ENCODE data around the gene PIK3R3.

PIK3R3 gene

DNA sequence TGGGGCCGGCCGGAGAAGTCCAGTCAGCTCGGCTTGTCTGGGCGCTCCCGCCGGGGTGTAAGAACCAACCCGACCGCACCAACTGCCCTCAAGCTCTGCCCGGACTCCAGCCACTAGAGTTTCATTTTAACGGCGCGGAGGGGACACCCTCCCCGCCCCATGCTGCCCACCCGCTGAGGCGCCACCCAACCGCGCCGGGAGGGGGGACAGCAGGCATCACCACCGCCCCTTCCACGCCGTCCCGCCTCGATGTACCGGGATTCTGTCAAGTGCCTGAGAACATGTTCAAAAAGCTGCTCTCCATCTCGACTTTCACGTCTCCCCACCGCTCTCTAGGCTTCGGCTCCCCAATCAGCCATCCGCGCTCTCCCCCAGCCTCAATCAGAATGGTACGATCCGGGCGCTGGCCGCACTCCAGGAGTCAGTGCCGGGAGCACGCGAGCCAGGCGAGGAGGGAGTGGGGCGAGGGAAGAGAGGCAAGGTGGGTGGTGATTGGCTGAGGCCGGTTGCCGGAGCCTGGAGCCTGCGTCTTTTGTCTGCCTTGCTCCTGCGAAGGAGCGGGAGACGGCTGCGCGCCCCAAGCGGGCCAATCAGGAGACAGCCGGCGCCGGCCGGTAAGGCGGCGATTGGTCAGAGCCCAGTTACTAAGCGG lies at the start of gene PIK3R3:
Gene PIK3R3 (minus strand): TSS at position 101 of the 652 bp plus-strand sequence. CDS start 677 bp downstream, outside the sequence.
- DNase-seq (ENCODE audit: low read depth): peak; percentile 91

DNA sequence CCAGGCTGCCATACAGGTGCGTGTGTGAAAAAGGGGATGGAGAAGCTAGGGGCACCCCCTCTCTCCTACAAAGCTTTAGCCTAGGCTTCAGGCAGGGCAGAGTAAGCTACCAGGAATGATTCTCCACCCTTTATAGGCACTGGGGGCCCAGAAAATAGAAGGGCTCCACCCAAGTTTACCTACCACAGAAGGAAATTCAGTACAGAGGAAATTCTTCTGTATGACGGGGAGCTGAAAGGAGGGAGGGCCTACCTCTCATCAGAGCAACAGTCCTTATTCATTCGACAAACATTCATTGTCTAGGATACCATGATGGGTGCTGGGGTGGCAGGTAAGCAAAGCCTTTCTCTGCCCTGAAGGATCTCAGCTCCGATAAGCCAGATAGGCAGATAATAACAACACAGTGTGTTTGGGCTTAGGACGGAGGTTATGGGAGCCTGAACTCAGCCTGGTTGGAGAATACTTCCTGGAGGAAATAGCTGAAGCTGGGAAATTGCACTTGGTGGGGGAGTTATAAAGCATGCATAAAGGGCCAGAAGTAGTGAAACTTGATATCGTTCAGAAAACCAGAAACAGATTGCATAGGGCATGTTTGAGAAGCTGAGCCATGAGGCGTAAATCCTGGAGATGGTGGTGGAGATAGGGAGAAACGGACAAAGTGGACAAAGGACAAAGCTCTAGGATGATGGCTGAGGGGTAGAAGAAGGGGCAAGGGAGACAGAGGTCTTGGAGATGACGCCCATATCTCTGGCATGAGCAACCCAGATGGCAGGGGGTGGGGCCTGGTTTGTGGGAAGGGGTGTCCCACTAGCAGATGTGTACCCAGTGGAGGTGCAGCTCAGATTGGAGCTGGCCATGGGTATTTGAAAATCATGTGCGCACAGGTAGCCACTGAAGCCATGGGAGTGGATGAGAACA lies 49.2 kb upstream of the PIK3R3 start:
- DNase-seq (ENCODE audit: low read depth): no peak

DNA sequence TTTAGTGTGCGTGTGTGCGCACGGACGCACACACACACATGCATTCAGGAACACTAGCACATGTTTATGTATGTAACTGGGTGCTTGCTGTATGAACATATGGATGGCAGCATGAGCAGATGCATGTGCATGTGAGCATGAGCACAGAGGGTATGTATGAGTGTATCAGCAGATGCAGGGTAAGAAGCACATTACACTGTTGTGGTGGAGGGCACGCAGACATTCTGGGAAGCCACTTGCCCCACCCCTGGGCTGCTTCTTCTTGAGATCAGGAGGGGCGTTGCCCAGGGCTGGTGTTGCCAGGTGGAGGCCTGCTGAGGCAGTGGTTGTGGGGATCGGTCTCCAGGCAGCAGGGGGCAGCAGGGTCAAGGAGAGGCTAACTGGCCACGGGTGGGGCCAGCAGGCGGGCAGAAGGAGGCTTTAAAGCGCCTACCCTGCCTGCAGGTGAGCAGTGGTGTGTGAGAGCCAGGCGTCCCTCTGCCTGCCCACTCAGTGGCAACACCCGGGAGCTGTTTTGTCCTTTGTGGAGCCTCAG lies 47.7 kb upstream of the PIK3R3 start:
- no peak for DNase-seq (ENCODE audit: low read depth)

DNA sequence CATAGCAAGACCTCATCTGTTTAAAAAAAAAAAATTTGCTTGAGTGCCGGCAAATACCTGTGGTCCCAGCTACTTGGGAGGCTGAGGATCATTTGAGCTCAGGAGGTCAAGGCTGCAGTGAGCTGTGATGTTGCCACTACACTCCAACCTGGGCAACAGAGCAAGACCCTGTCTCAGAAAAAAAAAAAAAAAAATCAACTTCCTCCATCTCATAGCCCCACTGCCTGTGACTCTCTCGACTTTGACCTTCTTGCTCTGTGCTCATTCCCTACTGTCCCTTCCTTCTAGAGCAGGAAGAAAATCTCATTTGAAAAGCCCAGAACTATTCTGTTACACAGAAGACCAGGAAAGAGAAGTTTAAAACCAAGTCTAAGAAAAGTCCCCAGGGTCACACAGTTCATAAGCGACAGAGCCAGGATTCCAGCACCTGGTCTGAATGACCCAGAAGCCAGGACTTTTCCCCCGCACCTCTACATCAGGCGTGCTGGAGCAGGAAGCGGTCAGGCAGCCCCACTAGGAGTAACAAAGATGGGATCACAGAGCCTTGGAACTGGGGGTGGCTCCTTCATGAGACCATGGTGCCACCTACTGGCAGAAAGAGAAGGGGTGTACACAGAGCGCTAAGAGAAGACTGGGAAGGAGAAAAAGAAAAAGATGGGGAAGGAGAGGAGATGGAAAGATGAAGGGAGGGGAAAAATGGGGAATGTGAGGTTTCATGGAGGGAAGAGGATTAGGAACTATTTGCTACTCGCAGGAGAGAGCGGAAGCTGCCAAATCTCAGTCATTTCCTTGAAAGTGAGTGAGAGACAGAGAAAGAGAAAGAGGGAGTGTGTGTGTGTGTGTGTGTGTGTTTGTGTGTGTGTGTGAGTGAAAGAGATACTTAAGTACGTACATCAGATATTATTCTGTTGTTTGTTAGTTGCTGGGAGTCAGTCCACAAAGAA lies 47.0 kb upstream of the PIK3R3 start:
- DNase-seq (ENCODE audit: low read depth): peak; percentile 63

DNA sequence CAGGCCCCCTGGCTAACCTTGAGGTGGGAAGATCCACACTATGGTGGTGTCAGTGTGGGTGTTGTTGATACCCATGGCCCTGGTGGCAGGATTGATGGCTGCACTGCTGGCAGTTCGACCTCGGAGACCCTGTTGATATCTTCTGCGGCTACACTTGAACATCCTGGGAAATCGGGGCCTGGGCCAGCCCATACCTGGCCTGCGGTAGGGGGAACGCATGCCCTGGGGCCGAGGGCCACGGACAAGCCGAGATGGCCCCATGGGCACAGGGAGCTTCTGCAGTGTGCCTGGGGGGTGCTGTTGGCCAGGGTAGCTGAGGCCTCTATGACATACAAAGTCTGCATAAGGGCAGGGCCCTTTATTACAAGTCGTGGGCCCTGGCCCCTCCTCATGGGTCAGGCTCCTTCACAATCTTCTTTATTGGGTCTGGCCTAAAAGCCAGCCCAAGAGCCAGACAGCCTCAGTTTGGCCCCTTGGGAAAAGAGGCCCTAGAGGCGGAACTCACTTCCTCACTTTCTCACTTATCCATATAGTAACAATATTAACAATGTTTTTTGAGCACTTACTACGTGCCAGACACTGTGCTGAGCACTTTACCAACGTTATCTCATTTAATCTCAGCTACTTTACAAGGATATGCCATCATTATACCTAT lies 43.9 kb upstream of the PIK3R3 start, which contains the start of gene P3R3URF:
Gene P3R3URF (minus strand): TSS at position 278 of the 655 bp plus-strand sequence. CDS start 17 bp downstream, at position 261.
- DNase-seq (ENCODE audit: low read depth): no peak

DNA sequence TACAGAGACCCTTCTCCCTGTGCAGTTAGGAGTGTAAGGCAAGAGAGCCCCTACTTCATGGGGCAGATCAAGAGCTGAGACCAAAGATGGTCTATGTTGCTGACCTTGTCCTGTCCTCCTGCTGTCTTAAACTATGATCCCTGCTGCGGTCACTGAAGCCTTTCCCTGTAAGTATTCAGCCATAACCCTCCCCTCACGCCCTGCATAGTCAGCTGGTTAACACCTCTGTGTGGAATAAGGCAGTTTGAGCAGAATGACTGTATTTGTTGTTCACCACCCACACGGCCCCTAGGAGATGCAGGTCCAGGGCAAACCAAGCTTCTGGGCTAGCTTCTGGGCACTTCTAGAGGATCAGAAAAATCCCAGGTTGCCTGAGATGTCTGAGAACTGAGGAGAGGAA lies 42.8 kb upstream of the PIK3R3 start:
- DNase-seq (ENCODE audit: low read depth): no peak

DNA sequence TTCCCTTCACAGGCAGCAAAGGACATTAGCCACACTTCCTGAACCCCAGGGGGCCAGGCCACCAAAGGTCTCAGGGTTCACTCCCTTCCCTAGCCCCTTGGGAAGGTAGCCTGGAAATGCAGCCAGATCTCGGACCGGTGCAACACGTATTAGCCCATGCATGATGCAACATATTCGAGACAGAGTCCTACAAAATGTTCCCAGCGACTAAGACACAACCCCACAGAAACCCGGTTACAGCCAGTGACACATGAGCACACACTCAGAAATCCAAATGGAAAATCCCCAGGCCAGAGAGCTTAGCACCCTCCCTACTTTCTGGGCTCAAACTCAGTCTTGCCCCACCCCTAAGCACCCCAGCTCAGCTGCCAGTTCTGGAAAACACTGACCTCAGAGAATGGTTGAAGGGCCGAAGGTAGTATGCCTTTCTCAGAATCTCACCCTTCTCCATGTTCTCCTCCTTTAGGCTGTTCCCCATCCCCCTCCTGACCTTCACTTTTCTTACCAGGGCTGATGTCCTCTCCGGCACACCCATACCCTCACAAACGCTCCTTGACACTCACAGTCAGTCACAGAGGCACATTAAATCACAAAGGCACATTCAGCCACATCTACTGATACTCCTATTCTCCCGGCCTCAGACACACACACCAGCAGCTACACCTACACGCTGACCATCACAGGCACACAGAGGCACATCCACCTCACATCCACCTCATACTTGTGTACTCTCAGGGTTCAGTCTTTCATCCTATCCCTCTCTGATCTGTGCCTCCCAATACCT lies 42.2 kb upstream of the PIK3R3 start, which contains the start of gene TSPAN1:
Gene TSPAN1 (plus strand): TSS at position 640 of the 784 bp plus-strand sequence. CDS start 6,021 bp downstream, outside the sequence.
- no peak for DNase-seq (ENCODE audit: low read depth)

DNA sequence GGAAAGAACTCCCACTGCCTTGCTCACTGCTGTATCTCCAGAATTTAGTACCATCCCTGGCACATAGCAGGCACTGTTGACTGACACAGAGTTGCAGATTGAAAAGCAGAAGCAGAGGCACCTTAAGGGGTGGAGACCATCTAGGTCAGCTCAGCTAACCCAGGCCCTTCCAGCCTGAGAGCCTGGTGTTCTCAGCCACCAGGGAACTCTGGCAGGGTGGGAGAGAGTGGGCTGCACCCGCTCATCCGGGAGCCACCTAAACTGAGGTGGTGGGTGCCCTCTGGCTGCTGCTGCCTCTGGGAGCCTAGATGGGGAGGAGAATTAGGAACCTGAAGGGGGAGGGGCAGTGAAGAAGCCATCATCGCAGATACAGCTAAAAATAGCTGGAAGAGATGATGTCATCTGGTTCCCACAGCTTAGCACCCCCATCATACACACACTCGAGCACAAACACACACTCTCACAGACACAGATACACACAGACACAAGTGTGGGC lies 41.0 kb upstream of the PIK3R3 start:
- no peak for DNase-seq (ENCODE audit: low read depth)

DNA sequence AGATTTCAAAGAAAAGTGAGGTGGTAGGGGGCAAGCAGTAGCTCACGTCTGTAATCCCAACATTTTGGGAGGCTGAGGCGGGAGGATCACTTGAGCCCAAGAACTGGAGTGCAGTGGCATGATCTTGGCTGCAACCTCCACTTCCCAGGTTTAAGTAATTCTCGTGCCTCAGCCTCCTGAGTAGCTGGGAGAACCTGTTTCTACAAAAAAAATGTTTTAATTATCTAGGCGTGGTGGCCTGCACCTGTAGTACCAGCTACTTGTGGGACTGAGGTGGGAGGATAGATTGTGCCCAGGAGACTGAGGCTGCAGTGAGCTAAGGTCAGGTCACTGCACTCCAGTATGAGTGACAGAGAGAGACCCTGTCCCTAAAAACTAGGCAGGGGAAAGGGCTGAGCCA lies 39.9 kb upstream of the PIK3R3 start:
- DNase-seq (ENCODE audit: low read depth): no peak

DNA sequence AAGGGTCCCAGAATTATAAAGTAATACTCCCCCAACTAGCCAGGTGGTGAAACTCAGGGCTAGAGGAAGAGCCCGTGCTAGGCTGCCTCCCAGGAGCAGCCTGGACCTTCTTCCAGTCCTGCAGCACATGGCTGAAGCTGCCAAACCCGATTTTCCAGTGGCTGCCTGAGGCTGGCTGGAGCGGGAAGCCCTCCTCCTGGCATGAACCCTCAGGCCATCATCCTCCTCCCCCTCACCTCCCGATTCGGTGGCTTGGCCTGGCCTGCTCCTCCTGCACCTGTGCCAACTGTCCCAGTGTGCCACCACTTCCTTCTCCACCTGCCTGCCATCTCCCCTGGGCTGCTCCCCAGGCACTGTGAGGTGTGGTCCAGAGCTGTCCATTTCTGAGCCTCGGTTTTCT lies 39.4 kb upstream of the PIK3R3 start:
- DNase-seq (ENCODE audit: low read depth): no peak

DNA sequence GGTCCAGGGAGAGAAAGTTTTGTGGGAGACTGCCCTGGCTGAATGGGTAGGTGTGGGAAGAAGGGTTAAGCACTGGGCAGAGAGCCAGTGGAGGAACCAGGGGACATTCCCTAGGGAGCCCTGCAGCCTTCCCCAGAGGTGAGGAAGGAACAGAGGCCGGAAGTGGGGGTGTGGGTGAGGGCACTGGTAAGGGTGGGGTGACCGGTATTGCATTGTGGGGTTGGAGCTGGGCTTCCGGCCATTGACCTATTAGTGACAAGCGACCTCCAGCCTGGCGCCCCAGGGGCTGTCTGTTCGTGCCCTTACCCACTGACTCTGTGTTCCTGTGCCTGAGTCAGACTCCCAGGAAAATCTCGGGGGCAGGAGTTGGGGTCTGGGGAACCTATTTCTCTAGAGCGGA lies 38.9 kb upstream of the PIK3R3 start:
- DNase-seq (ENCODE audit: low read depth): no peak

DNA sequence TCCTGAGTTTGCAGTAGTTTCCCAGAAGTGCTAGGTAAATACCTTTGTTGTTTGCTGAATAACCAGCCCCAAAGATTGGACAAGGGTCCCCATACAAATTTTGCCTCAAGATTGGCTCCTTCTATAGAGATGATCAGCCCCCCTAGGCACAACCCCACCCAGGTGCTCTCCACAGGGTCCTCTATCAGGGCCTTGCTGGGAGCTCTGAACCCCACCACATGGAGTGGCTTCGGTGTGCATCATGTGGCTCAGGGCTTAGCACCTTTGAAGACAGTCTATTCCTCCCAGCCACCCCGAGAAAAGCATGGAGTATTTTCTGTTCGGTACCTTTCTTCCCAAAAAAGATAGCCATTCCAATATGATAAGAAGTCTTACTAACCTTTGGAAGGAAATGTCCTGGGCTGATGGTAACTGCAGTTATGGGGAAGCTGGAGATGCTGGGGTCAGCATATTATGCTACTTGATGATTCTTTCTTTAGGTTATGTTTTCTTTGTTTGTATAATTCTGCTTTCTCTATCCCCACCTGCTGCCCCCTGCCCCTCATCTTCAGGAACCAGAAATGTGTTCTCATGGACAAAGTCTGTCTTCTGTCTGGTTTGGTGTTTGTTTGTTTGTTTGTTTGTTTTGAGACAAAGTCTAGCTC lies 37.5 kb upstream of the PIK3R3 start:
- DNase-seq (ENCODE audit: low read depth): no peak

DNA sequence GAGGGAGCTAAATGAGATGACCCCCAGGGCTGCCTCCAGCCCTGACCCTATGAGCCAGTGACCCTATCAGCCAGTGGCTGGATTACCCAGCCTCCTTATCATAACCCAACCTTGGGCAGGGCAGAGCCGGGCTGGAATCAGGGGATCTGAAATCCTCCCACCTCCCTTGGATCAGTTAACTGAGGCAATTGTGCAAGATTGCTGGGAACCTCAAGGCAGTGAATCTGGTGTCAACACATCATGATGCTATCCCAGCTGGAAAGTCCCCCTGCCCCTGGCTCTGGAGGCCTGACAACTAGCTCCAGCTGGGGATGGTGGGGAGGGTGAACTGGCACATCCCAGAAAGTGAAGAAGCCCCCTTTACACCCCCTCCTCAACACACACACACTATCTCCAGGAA lies 36.0 kb upstream of the PIK3R3 start:
- no peak for DNase-seq (ENCODE audit: low read depth)

DNA sequence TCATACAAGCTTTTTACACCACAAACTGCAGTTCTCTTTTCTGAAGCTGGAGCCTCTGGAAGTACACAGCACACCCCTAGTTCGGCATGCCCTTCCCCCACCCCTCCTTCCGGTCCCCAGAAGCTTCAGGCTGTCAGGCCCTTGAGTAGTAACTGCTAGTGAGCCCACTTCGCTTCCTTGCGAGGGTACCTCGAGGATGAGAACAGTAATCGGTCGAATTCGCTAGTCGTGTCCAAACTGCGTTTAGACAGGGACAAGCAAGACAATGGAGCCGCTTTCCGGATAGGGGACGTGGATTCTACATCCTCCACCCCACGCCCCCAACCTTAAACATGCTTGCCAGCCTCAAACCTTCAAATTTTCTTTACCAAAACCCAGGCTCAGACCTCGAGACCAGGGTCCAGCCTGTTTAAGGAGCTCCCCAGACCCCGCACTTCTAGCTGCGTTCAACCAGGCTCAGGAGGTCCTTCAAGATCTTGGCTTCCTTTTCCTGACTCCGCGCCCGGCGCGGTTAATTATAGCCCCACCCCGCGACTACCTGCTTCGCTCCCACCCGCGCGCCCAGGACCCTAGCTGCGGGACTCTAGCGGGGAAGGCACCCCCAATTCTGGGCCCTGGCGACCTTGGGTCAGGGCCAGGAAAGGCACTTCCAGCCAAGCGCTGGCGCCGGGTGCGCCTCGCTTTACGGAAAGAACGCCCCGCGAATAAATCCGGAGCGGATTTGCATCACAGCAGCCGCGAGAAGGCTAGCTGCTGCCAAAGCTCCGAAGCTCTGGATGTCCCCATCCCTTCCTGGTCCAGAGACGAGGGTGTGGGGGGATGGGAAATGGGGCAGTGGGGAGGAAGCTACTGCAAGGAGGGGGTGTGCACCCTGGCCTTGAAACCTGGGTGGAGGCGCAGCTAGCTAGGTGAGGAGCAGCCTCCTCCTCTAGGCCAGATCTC lies 34.4 kb upstream of the PIK3R3 start:
- no peak for DNase-seq (ENCODE audit: low read depth)

DNA sequence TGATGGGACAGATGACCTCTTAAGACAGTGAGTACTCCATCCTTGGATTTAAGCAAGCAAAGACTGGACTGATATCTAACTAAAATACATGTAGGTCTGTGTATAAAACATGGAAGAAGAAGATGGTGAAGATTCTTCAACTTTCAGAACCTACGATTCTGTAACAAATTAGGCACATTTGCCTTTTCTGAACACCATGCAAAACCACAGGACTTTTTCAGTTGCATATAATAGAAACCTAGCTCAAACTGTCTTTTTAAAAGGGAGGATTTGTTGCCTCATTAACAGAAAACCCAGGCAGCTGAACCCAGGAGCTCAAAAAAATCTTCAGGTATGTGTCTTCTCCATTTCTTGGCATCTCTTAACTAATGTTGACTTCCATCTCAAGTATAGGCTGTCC lies 27.8 kb upstream of the PIK3R3 start:
- DNase-seq (ENCODE audit: low read depth): no peak

DNA sequence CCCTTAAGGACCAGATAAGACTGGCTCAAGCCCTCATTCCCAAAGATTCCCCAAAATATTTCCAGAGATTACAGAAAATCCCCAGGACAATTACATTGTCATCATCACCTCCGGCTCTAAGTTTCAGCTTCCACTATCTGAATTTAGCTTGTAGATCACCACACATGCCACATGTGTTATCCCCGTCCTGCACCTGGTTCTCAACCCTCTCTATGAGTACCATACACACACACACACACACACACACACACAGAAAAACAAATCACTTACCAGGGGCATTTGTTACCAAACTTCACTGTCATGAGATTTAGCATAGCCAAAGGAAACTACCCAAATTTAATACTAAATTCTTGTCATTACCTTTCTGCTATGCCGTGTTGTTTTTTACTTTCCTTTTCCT lies 27.1 kb upstream of the PIK3R3 start:
- DNase-seq (ENCODE audit: low read depth): no peak

DNA sequence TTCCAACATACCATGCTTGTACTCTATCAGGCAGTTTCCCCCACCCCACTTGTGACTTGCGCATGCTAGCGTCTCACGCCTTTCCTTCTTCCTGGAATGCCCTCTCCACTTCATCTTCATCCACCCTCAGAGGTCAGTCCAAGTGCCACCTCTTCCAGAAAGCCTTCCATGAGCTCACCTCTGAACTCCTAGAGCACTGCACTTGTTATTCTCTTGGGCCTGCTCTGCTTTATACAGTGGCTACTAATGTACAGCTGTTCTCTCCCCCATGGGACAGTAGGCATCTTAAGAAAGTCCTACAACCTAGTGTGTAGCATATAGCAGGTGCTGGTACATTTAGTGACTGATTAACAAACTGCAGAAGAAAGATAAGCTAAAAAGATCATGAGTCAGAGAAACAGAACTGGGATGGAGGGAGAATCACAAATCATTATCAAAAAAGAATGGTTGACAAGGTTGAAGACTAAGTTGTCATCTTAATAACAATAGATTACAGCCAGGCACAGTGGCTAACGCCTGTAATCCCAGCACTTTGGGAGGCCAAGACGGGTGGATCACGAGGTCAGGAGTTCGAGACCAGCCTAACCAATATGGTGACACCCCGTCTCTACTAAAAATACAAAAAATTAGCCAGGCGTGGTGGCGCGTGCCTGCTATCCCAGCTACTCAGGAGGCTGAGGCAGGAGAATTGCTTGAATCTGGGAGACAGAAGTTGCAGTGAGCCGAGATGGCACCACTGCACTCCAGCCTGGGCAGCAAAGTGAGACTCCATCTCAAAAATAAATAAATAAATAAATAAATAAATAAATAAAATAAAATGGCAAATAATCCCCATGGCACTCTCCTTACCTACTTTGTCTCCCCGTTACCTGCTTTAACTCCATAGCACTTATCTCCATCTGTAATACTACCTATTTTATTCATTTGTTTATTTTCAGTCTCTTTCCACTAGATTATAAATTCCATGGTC lies 26.2 kb upstream of the PIK3R3 start:
- no peak for DNase-seq (ENCODE audit: low read depth)
